NCI-H1694 treated with DMSO at 0.1 percent for 48 hours (cell line): ENCODE data around the gene PRKACG.
"Not testable (repeated sequence)": the region's sequence is repeated elsewhere in the genome, so short reads cannot be mapped to it uniquely, and the experiment has no call there.

Source experiments
- DNase-seq: peaks from one replicate; lab custom pipeline; 2025; lab: John Stamatoyannopoulos, UW

PRKACG gene

GRCh38 chr9:69014013-69014412 lies at the start of gene PRKACG:
PRKACG (minus strand) TSS chr9:69014113; CDS start chr9:69014092, 21 bp downstream.
- DNase-seq = no peak

GRCh38 chr9:69062195-69062594 lies 48.3 kb upstream of the PRKACG start:
- DNase-seq = no peak

GRCh38 chr9:69060766-69061165 lies 46.9 kb upstream of the PRKACG start:
- no peak for DNase-seq

- DNase-seq = no peak
These were observed 44.2 kb upstream of the PRKACG start for GRCh38 chr9:69058101-69058500.

GRCh38 chr9:69056191-69056815 lies 42.4 kb upstream of the PRKACG start:
- no peak for DNase-seq

GRCh38 chr9:69054989-69055388 lies 41.1 kb upstream of the PRKACG start:
- no peak for DNase-seq

GRCh38 chr9:69050936-69051335 lies 37.0 kb upstream of the PRKACG start:
- not testable (repeated sequence) for DNase-seq

GRCh38 chr9:69049094-69049493 lies 35.2 kb upstream of the PRKACG start:
- no peak for DNase-seq

GRCh38 chr9:69047371-69047770 lies 33.5 kb upstream of the PRKACG start:
- DNase-seq = no peak

- DNase-seq = no peak
These were observed 32.8 kb upstream of the PRKACG start for GRCh38 chr9:69046723-69047122.

GRCh38 chr9:69045821-69046220 lies 31.9 kb upstream of the PRKACG start:
- DNase-seq = no peak

GRCh38 chr9:69044240-69045219 lies 30.6 kb upstream of the PRKACG start:
- no peak for DNase-seq

GRCh38 chr9:69040646-69041045 lies 26.7 kb upstream of the PRKACG start:
- DNase-seq = no peak

- no peak for DNase-seq
These were observed 22.9 kb upstream of the PRKACG start for GRCh38 chr9:69036799-69037198.

GRCh38 chr9:69036309-69036708 lies 22.4 kb upstream of the PRKACG start:
- DNase-seq = no peak

- peak; percentile 40 for DNase-seq
These were observed 21.8 kb upstream of the PRKACG start, which contains the start of gene FXN for GRCh38 chr9:69035438-69036308. FXN (plus strand) TSS chr9:69035752; CDS start chr9:69035783, 31 bp downstream.

- DNase-seq = no peak
These were observed 20.2 kb upstream of the PRKACG start for GRCh38 chr9:69034071-69034470.

- DNase-seq = no peak
These were observed 17.1 kb upstream of the PRKACG start for GRCh38 chr9:69030851-69031645.

GRCh38 chr9:69029535-69029934 lies 15.6 kb upstream of the PRKACG start:
- DNase-seq = no peak

GRCh38 chr9:69028754-69029153 lies 14.8 kb upstream of the PRKACG start:
- DNase-seq = no peak
